ENCODE data around the gene PDE4A. TPM values are rescaled to one million over a fixed set of nuclear protein-coding genes. Genes with fewer than 3 reads are reported as not detected.

PDE4A gene
- total and polyA plus RNA-seq, 12 donors: 0.28 to 20.4 (median 11.2) TPM

- Histone ChIP-seq H3K36me3 (replicated peaks in 1 of 2) (peaks cover 0 to 9% of the 10 kb centered on the region in 2 donors), H3K4me3 (no peak overlapping the region), H3K9me3 (replicated peaks in 1 of 3) (no peaks in the 10 kb centered on the region), H3K4me1 (replicated peaks in 1 of 2) (no peaks in the 10 kb centered on the region), H3K27me3 (no peaks in the 10 kb centered on the region), H3K27ac (no peak overlapping the region)
- no peak for TF ChIP-seq POLR2A (IDR thresholded peaks at IDR 0.05)
- TF ChIP-seq, protein P1, sequence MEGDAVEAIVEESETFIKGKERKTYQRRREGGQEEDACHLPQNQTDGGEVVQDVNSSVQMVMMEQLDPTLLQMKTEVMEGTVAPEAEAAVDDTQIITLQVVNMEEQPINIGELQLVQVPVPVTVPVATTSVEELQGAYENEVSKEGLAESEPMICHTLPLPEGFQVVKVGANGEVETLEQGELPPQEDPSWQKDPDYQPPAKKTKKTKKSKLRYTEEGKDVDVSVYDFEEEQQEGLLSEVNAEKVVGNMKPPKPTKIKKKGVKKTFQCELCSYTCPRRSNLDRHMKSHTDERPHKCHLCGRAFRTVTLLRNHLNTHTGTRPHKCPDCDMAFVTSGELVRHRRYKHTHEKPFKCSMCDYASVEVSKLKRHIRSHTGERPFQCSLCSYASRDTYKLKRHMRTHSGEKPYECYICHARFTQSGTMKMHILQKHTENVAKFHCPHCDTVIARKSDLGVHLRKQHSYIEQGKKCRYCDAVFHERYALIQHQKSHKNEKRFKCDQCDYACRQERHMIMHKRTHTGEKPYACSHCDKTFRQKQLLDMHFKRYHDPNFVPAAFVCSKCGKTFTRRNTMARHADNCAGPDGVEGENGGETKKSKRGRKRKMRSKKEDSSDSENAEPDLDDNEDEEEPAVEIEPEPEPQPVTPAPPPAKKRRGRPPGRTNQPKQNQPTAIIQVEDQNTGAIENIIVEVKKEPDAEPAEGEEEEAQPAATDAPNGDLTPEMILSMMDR (IDR thresholded peaks at IDR 0.05): no peak
- DNase-seq: no peak
- intact Hi-C loops (cut with DNase I): no loop called here
- WGBS, 4 donors: 84 to 94% (median 88%) methylated on average over 11 to 20 of the region's 20 CpGs
Measured at GRCh38 chr19:10467104-10467706, 46.9 kb downstream of the PDE4A start.

- intact Hi-C loops (cut with DNase I): no loop called here
- peaks cover 0 to 9% of the 10 kb centered on the region in 2 donors for H3K36me3 ChIP-seq (replicated peaks in 1 of 2)
Measured at GRCh38 chr19:10468133-10468532, 47.8 kb downstream of the PDE4A start.

GRCh38 chr19:10471909-10472308 is 51.6 kb downstream of the PDE4A start:
- no peak for TF ChIP-seq POLR2A (IDR thresholded peaks at IDR 0.05)
- TF ChIP-seq, protein P1 (IDR thresholded peaks at IDR 0.05): peak in 3 of 6 experiments; percentile 13 to 20 (median 17)
- 30 to 41% (median 34%) methylated on average over 6 of the region's 6 CpGs for WGBS, 4 donors
- no peak overlapping the region for H3K4me3 ChIP-seq
- H3K27me3 ChIP-seq: no peaks in the 10 kb centered on the region
- peaks cover 0 to 4% of the 10 kb centered on the region in 2 donors for H3K4me1 ChIP-seq (replicated peaks in 1 of 2)
- intact Hi-C loops (cut with DNase I): no loop called here
- H3K9me3 ChIP-seq (replicated peaks in 1 of 3): no peaks in the 10 kb centered on the region
- H3K27ac ChIP-seq: no peak overlapping the region
- peaks cover 0 to 8% of the 10 kb centered on the region in 2 donors for H3K36me3 ChIP-seq (replicated peaks in 1 of 2)
- DNase-seq: no peak

More at GRCh38 chr19:10468133-10468532, 47.8 kb downstream of the PDE4A start:
- Histone ChIP-seq H3K4me1 (replicated peaks in 1 of 2) (peaks cover 0 to 3% of the 10 kb centered on the region in 2 donors), H3K27me3 (no peaks in the 10 kb centered on the region), H3K9me3 (replicated peaks in 1 of 3) (no peaks in the 10 kb centered on the region), H3K27ac (no peak overlapping the region), H3K4me3 (no peak overlapping the region)
- WGBS, 4 donors: 83 to 93% (median 89%) methylated on average over 12 of the region's 12 CpGs
- TF ChIP-seq POLR2A (IDR thresholded peaks at IDR 0.05): no peak
- TF ChIP-seq, protein P1 (IDR thresholded peaks at IDR 0.05): no peak
- DNase-seq: no peak

GRCh38 chr19:10473192-10473591 is 52.9 kb downstream of the PDE4A start:
- peaks cover 0 to 4% of the 10 kb centered on the region in 2 donors for H3K4me1 ChIP-seq (replicated peaks in 1 of 2)
- no peak overlapping the region for H3K27ac ChIP-seq
- no peak for TF ChIP-seq POLR2A (IDR thresholded peaks at IDR 0.05)
- TF ChIP-seq, protein P1 (IDR thresholded peaks at IDR 0.05): no peak
- DNase-seq: peak in 2 of 7 donors; percentile 39 to 42
- H3K4me3 ChIP-seq: no peak overlapping the region
- intact Hi-C loops (cut with DNase I): no loop called here
- no peaks in the 10 kb centered on the region for H3K36me3 ChIP-seq (replicated peaks in 1 of 2)
- H3K9me3 ChIP-seq (replicated peaks in 1 of 3): no peaks in the 10 kb centered on the region
- no peaks in the 10 kb centered on the region for H3K27me3 ChIP-seq
- WGBS, 4 donors: 50 to 62% (median 51%) methylated on average over 5 of the region's 5 CpGs

Data from adrenal gland (tissue), 12 donors.